Endothelial cell of umbilical vein (primary cell): ENCODE measurements around the gene FBXO30.

ENCODE experiments used
- CTCF ChIP-seq, 2 donors: IDR thresholded peaks; 1 replicate in 1 of 2; 2 replicates in 1 of 2; pipeline ENCODE4 v1.5.1; 2011; ENCODE audit warnings: low read length in 2 of 2, mild to moderate bottlenecking in 2 of 2, moderate library complexity in 2 of 2, control low read depth in 1 of 2, inconsistent platforms in 1 of 2, low read depth in 1 of 2; ENCODE audit not compliant: insufficient read depth in 1 of 2; ENCODE audit errors: extremely low read depth in 1 of 2
- EZH2 ChIP-seq: IDR thresholded peaks from 2 replicates; pipeline ENCODE4 v1.6.1; 2012; ENCODE audit warnings: borderline replicate concordance, low read depth, mild to moderate bottlenecking, moderate library complexity, low read length, inconsistent platforms; ENCODE audit not compliant: severe bottlenecking
- GATA2 ChIP-seq: IDR thresholded peaks from 2 replicates; pipeline ENCODE4 v1.7.0; 2011; ENCODE audit warnings: low read depth, mild to moderate bottlenecking, moderate library complexity, mixed read lengths, low read length; ENCODE audit not compliant: insufficient read length, insufficient read depth
- JUN ChIP-seq: IDR thresholded peaks from 2 replicates; pipeline ENCODE4 v1.6.1; 2011; ENCODE audit warnings: borderline replicate concordance, low read depth; ENCODE audit not compliant: insufficient read length, insufficient read depth
- MAX ChIP-seq: IDR thresholded peaks from 2 replicates; pipeline ENCODE4 v1.6.1; 2011; ENCODE audit not compliant: insufficient read depth, insufficient read length
- MYC ChIP-seq: IDR thresholded peaks from one replicate; pipeline ENCODE4 v1.6.1; 2011; ENCODE audit warnings: mild to moderate bottlenecking, low read depth, low read length
- POLR2A ChIP-seq: IDR thresholded peaks from 2 replicates; pipeline ENCODE4 v1.6.1; 2012; ENCODE audit warnings: low read depth, mild to moderate bottlenecking, control low read depth, low read length
- POLR2AphosphoS5 ChIP-seq: IDR thresholded peaks from 2 replicates; pipeline ENCODE4 v1.6.1; 2012; ENCODE audit warnings: low read depth, mild to moderate bottlenecking, control low read depth, low read length, moderate library complexity; ENCODE audit not compliant: insufficient read depth

- TF ChIP-seq CTCF (IDR thresholded peaks at IDR 0.05; ENCODE audit: extremely low read depth in 1 of 2, insufficient read depth in 1 of 2, low read depth in 1 of 2, low read length in 2 of 2) (no peak), POLR2AphosphoS5 (no peak), POLR2A (no peak), GATA2 (no peak), EZH2 (no peak), MYC (no peak), MAX (no peak), JUN (no peak)
Measured at GRCh38 chr6:145809785-145810184, 4.8 kb downstream of the FBXO30 start.
